Tibial nerve (tissue), 4 donors: ENCODE results near the gene GDE1.

Source experiments
- CTCF ChIP-seq, 5 experiments: fragments of 200-600 bp in 3 of 5; fragments of 450-650 bp in 2 of 5; sonication (generic) in 3 of 5; IDR thresholded peaks; one replicate each; pipeline ENCODE4 v1.5.1; 2016 to 2019; ENCODE audit warnings: antibody characterized with exemption in 5 of 5, mild to moderate bottlenecking in 3 of 5, moderate library complexity in 2 of 5
- EP300 ChIP-seq, 2 donors: sonication (generic); formaldehyde crosslinking; IDR thresholded peaks; one replicate each; pipeline ENCODE4 v1.6.1; 2017; ENCODE audit warnings: antibody characterized with exemption in 2 of 2, mild to moderate bottlenecking in 1 of 2
- POLR2A ChIP-seq, 2 donors: fragments of 450-650 bp; IDR thresholded peaks; one replicate each; pipeline ENCODE4 v1.6.1; 2017; ENCODE audit warnings: antibody characterized with exemption in 2 of 2, mild to moderate bottlenecking in 2 of 2, moderate library complexity in 2 of 2

- TF ChIP-seq CTCF (IDR thresholded peaks at IDR 0.05) = no peak
- no peak for TF ChIP-seq EP300 (IDR thresholded peaks at IDR 0.05)
- no peak for TF ChIP-seq POLR2A (IDR thresholded peaks at IDR 0.05)
These were observed 20.4 kb upstream of the GDE1 start for GRCh38 chr16:19542138-19542821.
